Measurements from ENCODE around the gene SETBP1.

DNA sequence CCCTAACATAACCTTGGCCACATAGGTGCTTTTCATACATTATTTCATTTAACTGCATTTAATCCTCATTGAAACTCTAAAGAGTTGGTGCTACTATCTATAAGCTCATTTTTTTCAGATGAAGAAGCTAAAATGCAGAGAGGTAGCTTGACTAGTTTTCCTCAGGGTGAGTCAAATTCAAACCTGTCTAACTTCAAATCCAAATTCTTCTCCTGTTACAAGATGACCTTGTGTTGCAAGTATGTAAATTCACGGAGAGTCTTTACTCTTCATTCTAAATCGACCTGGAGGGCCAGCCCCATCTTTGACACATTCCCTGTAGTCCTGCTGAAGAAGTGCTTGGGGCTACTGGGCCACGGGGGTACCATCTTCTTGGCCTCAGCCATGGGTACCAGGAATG is 8.2 kb upstream of the SETBP1 start:
- TF ChIP-seq YY1 (IDR thresholded peaks at IDR 0.05; ENCODE audit: insufficient read depth, insufficient read length) (no peak), ZNF274 (IDR thresholded peaks at IDR 0.05; ENCODE audit: low read depth, low read length) (no peak), SUZ12 (IDR thresholded peaks at IDR 0.05; ENCODE audit: extremely low read depth, insufficient read depth, insufficient read length) (no peak)
